GM12892 (cell line): Measurements from ENCODE around the gene CTNNB1.

Experiments used
- POLR2A ChIP-seq: IDR thresholded peaks from 2 replicates; pipeline ENCODE4 v1.6.1; 2011; ENCODE audit warnings: low read depth, low read length, control low read depth
- POLR2AphosphoS5 ChIP-seq: IDR thresholded peaks from 2 replicates; pipeline ENCODE4 v1.6.1; 2011; ENCODE audit warnings: low read depth, low read length, control low read depth

GRCh38 chr3:41243183-41243582, 43.9 kb downstream of the CTNNB1 start:
- TF ChIP-seq POLR2AphosphoS5 (no peak; the same call in 1 of the 2 replicates), POLR2A (no peak)
